CD4-positive, CD25-positive, alpha-beta regulatory T cell (primary cell): ENCODE measurements around the gene BANP. TPM values are rescaled to one million over a fixed set of nuclear protein-coding genes. Genes with fewer than 3 reads are reported as not detected.
"Not testable (repeated sequence)": the region's sequence is repeated elsewhere in the genome, so short reads cannot be mapped to it uniquely, and the experiment has no call there.

Source experiments
- ATAC-seq, 2 donors: fragments of 150-1000 bp; cut with Tn5 transposase; one replicate each; pipeline ENCODE4 v1.10.0; 2021; ENCODE audit warnings: low read depth in 2 of 2, moderate number of reproducible peaks in 2 of 2, moderate library complexity in 1 of 2
- DNase-seq, 3 donors: peaks; one replicate each; pipeline versions ENCODE4 v3.0.0 to v3.0.0-alpha.2; 2012 to 2022; ENCODE audit warnings: mixed read lengths in 1 of 3
- H3K27ac ChIP-seq: one replicate; pipeline ENCODE4 v1.7.0; 2013; ENCODE audit warnings: mild to moderate bottlenecking, low read length; ENCODE audit not compliant: insufficient read depth, poor library complexity, severe bottlenecking
- H3K27me3 ChIP-seq: one replicate; pipeline ENCODE4 v1.7.0; 2013; ENCODE audit warnings: low read length; ENCODE audit not compliant: control insufficient read depth, insufficient read depth
- H3K36me3 ChIP-seq: one replicate; pipeline ENCODE4 v1.7.0; 2013; ENCODE audit warnings: mild to moderate bottlenecking, low read length, moderate library complexity; ENCODE audit not compliant: control insufficient read depth, insufficient read depth
- H3K4me1 ChIP-seq: 2 replicates; pipeline ENCODE4 v1.7.0; 2013; ENCODE audit warnings: mild to moderate bottlenecking, low read length; ENCODE audit not compliant: insufficient read depth, control insufficient read depth, poor library complexity, severe bottlenecking
- H3K4me3 ChIP-seq: one replicate; pipeline ENCODE4 v1.7.0; 2013; ENCODE audit warnings: low read depth, mild to moderate bottlenecking, low read length, moderate library complexity
- H3K9me3 ChIP-seq, 2 experiments: 1 replicate in 1 of 2; 2 replicates in 1 of 2; pipeline ENCODE4 v1.7.0; 2013; ENCODE audit warnings: low read length in 2 of 2, mild to moderate bottlenecking in 1 of 2, moderate library complexity in 1 of 2; ENCODE audit not compliant: control insufficient read depth in 2 of 2
- H3K27ac Mint-ChIP-seq, 3 donors: one replicate each; pipeline ENCODE4 v1.8.0; 2020 to 2022; ENCODE audit warnings: mild to moderate bottlenecking in 3 of 3, mixed read lengths in 3 of 3, moderate library complexity in 2 of 3
- H3K27me3 Mint-ChIP-seq: one replicate; pipeline ENCODE4 v1.8.0; 2022; ENCODE audit warnings: mild to moderate bottlenecking, mixed read lengths
- H3K36me3 Mint-ChIP-seq: one replicate; pipeline ENCODE4 v1.8.0; 2020; ENCODE audit warnings: mixed read lengths
- H3K4me1 Mint-ChIP-seq, 4 donors: one replicate each; pipeline ENCODE4 v1.8.0; 2020 to 2022; ENCODE audit warnings: mixed read lengths in 4 of 4, mild to moderate bottlenecking in 1 of 4
- H3K4me3 Mint-ChIP-seq, 4 donors: one replicate each; pipeline ENCODE4 v1.8.0; 2020 to 2022; ENCODE audit warnings: mild to moderate bottlenecking in 4 of 4, mixed read lengths in 4 of 4, moderate library complexity in 3 of 4
- H3K9me3 Mint-ChIP-seq, 7 donors: one replicate each; pipeline ENCODE4 v1.8.0; 2020 to 2022; ENCODE audit warnings: mixed read lengths in 7 of 7, mild to moderate bottlenecking in 3 of 7, moderate library complexity in 2 of 7
- polyA plus RNA-seq, 4 donors: library from polyadenylated mRNA; unstranded; fragments of 300-500 nt; fragmentation: Illumina TruSeq; gene quantifications; one replicate each; pipeline ENCODE4 v1.2.3, GENCODE V29; 2021
- total RNA-seq: library from RNA; stranded (reverse); gene quantifications from one replicate; pipeline ENCODE4 v1.2.3, GENCODE V29; 2022

BANP gene
- total and polyA plus RNA-seq, 5 donors from 2014 or later = 20.4 to 114 (median 26.6) TPM

DNA sequence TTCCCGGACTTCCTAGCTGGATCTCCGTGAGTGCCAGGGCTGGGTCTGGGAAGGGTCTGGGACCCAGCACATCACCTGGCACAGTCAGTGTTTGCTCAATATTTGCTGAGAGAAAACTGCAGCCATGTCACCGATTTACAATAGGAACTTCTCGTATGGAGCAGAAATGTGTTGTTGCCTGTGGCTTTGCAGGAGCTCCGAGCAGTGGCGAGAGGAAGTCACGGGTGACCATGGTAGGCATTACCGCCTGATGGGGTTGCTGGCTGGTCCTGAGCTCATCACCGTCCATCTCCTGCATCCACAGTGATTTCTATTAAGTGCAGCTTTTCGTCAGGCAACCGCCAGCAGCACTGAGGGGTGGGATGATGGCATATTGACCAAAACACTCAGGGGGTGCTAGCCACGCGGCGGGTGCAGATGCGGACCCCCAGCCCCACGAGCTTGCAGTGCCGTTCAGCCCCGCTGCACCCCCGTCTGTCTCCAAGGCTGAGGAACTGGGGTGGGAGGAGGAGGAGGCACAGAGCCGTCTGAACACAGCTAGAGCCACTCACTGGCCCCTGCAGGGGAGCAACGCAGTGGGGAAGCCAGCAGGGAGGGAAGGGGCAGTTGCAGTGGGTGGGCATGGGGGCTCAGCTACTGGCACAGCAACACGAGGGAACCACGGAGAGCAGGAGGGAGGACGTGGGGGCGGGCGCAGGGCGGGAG, 37.1 kb upstream of the BANP start:
- not testable (repeated sequence) for H3K36me3 Mint-ChIP-seq, H3K27ac Mint-ChIP-seq, H3K27ac ChIP-seq, H3K4me3 ChIP-seq, ATAC-seq, DNase-seq, H3K27me3 Mint-ChIP-seq, H3K9me3 ChIP-seq, H3K4me3 Mint-ChIP-seq, H3K4me1 ChIP-seq, H3K4me1 Mint-ChIP-seq, H3K36me3 ChIP-seq, H3K27me3 ChIP-seq, H3K9me3 Mint-ChIP-seq

- ATAC-seq = no peak
- no peak overlapping the region for H3K27ac ChIP-seq
Observed at GRCh38 chr16:87914812-87915211, 36.4 kb upstream of the BANP start.

DNA sequence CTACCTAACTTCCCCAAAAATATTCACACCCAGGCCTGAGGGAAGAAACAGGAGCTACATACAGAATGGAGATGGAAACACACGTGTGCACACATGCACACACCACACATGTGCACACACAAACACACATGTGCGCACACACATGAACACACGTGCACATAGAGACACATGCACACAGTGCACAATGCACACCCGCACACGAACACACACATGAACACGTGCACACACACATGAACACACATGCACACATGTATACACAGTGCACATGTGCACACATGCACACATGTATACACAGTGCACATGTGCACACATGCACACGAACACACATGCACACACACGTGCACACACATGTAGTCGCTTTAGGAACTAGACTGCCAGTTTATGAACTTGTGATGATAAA, 33.7 kb upstream of the BANP start:
- no peaks in the 10 kb centered on the region for H3K4me1 ChIP-seq
- H3K27me3 Mint-ChIP-seq = peaks cover 12% of the 10 kb centered on the region
- no peak overlapping the region for H3K27ac ChIP-seq
- H3K4me3 ChIP-seq = no peak overlapping the region
- H3K4me1 Mint-ChIP-seq = no peaks in the 10 kb centered on the region
- no peaks in the 10 kb centered on the region for H3K9me3 ChIP-seq
- DNase-seq (no peak), ATAC-seq (no peak)
- H3K4me3 Mint-ChIP-seq = no peak overlapping the region
- no peaks in the 10 kb centered on the region for H3K36me3 Mint-ChIP-seq
- no peak overlapping the region for H3K27ac Mint-ChIP-seq
- H3K36me3 ChIP-seq = no peaks in the 10 kb centered on the region
- no peaks in the 10 kb centered on the region for H3K9me3 Mint-ChIP-seq
- no peaks in the 10 kb centered on the region for H3K27me3 ChIP-seq

More at GRCh38 chr16:87914812-87915211, 36.4 kb upstream of the BANP start:
- Mint-ChIP-seq H3K9me3 (no peaks in the 10 kb centered on the region), H3K4me3 (no peak overlapping the region), H3K4me1 (no peaks in the 10 kb centered on the region), H3K27me3 (peaks cover 8% of the 10 kb centered on the region), H3K27ac (peak overlapping the region in 1 of 3 donors; percentile 9), H3K36me3 (no peaks in the 10 kb centered on the region)
- Histone ChIP-seq H3K9me3 (no peaks in the 10 kb centered on the region), H3K4me1 (no peaks in the 10 kb centered on the region), H3K4me3 (no peak overlapping the region), H3K27me3 (no peaks in the 10 kb centered on the region), H3K36me3 (no peaks in the 10 kb centered on the region)
- DNase-seq = no peak

GRCh38 chr16:87918338-87918737, 32.9 kb upstream of the BANP start:
- Histone ChIP-seq H3K27ac (no peak overlapping the region), H3K9me3 (no peaks in the 10 kb centered on the region), H3K27me3 (no peaks in the 10 kb centered on the region), H3K36me3 (no peaks in the 10 kb centered on the region), H3K4me1 (no peaks in the 10 kb centered on the region), H3K4me3 (no peak overlapping the region)
- Mint-ChIP-seq H3K4me1 (no peaks in the 10 kb centered on the region), H3K27me3 (peaks cover 9% of the 10 kb centered on the region), H3K36me3 (no peaks in the 10 kb centered on the region), H3K4me3 (no peak overlapping the region), H3K27ac (no peak overlapping the region), H3K9me3 (no peaks in the 10 kb centered on the region)
- no peak for DNase-seq
- ATAC-seq = no peak

DNA sequence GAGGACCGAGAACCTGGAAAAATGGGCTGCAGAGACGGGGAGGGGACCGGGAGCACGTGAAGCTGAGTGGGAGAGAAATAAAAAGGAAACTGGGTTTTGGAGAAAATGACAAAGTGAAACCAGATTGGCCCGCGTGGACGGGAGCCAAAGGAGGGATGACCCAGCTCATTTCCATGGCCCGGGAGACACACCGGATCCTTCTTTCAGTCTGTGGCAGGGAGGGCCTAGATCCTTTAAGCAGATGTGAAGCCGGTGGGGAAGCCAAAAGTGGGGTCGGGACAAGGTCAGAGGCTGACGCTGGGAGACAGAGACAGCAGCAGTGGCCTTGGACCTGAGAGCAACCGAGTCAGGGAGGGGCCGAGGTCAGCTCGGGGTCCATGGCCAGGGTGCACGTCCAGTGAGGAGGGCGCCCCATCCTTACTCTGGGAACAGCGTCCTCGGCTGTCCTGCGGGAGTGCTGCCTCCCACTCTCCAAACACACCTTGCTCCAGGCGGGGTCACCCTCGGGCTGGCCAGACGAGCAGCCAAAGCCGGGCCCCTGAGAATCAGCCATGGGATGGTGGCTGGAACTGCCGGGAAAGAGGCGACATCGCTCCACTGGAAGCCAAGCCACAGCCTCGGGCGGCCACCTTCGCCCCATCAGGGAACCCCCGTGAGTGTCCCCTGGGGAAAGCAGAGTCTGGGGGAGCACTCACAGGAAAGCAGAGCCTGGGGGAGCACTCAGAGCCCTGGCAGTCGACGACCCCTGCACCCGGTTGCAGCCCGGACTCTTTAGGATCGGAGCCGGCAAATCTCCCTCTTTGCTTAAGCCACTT, 32.2 kb upstream of the BANP start:
- DNase-seq (no peak), ATAC-seq (no peak)
- peaks cover 9% of the 10 kb centered on the region for H3K27me3 Mint-ChIP-seq
- H3K27ac Mint-ChIP-seq = peak overlapping the region in 1 of 3 donors; percentile 20
- no peak overlapping the region for H3K4me3 Mint-ChIP-seq
- no peaks in the 10 kb centered on the region for H3K9me3 ChIP-seq
- no peaks in the 10 kb centered on the region for H3K36me3 Mint-ChIP-seq
- no peaks in the 10 kb centered on the region for H3K27me3 ChIP-seq
- H3K27ac ChIP-seq = no peak overlapping the region
- no peaks in the 10 kb centered on the region for H3K9me3 Mint-ChIP-seq
- no peaks in the 10 kb centered on the region for H3K36me3 ChIP-seq
- no peaks in the 10 kb centered on the region for H3K4me1 Mint-ChIP-seq
- no peak overlapping the region for H3K4me3 ChIP-seq
- no peaks in the 10 kb centered on the region for H3K4me1 ChIP-seq

DNA sequence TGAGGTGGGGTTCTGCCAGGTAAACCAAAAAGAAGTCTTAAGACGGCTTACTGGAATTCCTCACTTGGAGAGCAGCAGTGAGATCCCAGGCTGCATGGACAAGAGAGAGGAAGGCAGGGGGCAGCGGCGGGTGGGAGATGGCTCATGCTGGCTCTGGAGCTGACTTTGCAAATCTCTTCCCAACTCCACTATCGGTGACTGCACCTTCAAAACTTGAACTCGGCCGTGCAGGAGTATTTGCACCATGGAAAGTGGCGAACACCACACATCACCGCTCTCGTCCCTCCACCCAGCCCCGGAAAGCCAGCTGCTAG, 31.6 kb upstream of the BANP start:
- Mint-ChIP-seq H3K4me1 (peaks cover 0 to 3% (median 0%) of the 10 kb centered on the region in 4 donors), H3K36me3 (no peaks in the 10 kb centered on the region), H3K27ac (no peak overlapping the region), H3K4me3 (no peak overlapping the region), H3K9me3 (no peaks in the 10 kb centered on the region), H3K27me3 (peaks cover 9% of the 10 kb centered on the region)
- Histone ChIP-seq H3K36me3 (no peaks in the 10 kb centered on the region), H3K27ac (no peak overlapping the region), H3K27me3 (no peaks in the 10 kb centered on the region), H3K4me1 (no peaks in the 10 kb centered on the region), H3K4me3 (no peak overlapping the region), H3K9me3 (no peaks in the 10 kb centered on the region)
- ATAC-seq (no peak), DNase-seq (no peak)

DNA sequence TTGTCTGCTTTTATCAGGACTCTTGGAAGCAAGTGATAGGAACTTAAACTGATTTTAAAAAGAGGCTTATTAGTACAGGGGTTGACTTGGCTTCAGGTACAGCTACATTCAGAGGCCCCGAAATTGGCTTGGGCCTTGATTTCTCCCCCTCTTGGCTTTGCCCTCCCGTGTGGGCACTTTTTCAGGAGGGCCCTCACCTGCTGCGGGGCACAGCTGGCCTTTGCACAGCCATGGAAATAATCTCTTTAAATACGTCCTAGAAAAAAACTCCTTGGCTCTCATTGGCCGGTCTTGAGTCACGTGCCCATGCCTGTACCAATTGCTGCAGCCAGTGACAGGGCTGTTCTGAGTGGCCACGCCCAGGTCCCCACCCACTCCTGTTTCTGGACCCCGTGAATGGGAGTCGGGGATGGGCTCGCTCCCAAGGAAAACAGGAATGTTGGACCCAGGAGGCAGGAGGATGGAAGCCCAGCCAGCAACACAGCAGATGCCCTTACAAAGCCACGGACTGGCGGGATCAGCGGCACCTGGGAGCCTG, 29.9 kb upstream of the BANP start:
- Mint-ChIP-seq H3K27ac (no peak overlapping the region), H3K9me3 (no peaks in the 10 kb centered on the region), H3K36me3 (no peaks in the 10 kb centered on the region), H3K4me3 (no peak overlapping the region), H3K27me3 (peaks cover 10% of the 10 kb centered on the region), H3K4me1 (peaks cover under 1 to 9% (median 2%) of the 10 kb centered on the region in 4 donors)
- DNase-seq (no peak), ATAC-seq (no peak)
- no peaks in the 10 kb centered on the region for H3K27me3 ChIP-seq
- H3K27ac ChIP-seq = no peak overlapping the region
- peaks cover 1% of the 10 kb centered on the region for H3K4me1 ChIP-seq
- H3K36me3 ChIP-seq = no peaks in the 10 kb centered on the region
- no peaks in the 10 kb centered on the region for H3K9me3 ChIP-seq
- H3K4me3 ChIP-seq = no peak overlapping the region
